SIG-M5 treated with dmso at 0.1 percent for 504 hours (cell line): Measurements from ENCODE around the gene LAGE3.
A peak's percentile ranks its signal among the peaks of the same experiment; 100 is the strongest.

Experiments used
- DNase-seq: peaks from one replicate; lab custom pipeline; 2025; ENCODE audit not compliant: unreplicated experiment; lab: John Stamatoyannopoulos, UW

LAGE3 gene

DNA sequence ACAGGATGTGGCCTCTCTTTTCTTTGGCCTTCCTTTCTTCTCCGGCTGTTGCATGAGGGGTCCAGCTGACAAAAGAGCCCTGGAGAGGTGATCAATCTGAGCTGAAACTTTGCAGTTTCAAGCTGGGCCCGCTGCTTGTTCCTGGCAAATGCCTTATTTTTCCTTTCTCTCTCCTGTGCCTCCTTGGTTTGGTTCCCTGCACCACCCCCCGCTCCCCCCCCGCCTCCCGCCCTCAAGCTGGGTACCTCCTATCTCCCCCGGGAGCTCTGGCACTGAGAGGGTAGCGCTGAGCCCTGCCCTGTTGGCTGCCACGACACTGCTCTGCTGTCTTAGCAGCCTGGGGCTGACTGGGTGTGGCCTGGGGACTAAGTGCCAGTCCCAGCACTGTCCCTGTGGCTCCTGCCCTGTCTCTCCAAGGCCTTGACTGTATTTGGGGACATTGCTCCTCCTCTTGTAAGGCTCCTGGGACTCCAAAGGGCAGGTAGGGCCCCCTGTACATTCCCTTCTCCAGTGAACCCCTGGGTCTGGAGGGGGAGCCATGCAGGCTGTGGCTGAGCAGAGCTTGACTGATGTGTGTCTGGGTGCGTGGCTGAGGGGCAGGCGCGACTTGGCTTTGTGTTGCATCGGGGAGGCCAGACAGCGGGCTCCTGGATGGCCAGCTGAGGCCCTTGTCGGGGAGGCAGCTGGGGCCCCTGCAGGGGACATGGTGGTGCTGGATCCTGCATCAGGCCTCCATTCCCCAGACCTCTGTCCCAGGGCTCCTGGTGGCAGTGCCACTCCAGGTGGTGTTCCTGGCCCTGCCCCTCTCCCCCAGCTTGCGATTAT, 19.9 kb downstream of the LAGE3 start:
- peak; percentile 21 for DNase-seq

DNA sequence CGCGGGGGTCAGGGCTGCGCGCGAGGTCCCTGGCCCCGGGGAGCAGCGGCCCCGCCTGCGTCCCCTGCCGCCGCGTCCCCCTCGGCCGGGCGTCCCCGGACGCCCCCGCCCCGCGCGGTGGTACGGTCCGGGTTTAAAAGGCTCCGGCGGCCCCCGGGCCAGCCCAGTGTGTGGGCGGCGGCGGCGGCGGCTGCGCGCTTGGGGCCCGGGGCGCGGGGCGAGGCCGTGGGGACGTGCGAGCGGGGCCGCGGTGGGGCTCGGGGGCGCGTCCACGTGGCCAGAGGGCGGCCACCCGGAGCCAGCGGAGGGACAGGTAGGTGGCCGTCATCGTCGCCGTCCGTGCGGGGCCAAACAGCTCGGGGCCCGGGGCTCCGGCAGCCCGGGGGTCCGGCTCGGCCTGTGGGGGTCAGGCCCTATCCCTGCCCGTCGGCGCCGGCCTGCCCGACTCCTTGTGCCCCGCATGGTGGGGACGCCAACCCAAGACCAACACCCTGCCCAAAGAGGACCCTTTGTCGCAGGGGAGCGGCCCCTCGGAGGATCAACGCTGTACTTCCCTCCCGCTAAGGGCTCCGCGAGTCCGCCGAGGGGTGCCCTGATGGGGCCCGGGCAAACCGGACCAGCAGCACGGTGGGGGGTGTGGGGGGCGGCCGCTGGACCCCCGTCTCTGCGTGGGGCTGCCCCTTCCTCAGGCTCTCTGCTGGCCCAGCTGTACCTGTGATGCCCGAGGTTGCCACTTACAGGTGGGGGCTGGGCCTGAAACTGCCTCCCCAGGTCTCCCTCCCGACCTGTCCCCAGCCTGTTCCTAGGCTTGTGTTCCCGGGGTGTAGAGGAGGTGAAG, 20.7 kb downstream of the LAGE3 start, which contains the start of gene PLXNA3:
Gene PLXNA3, plus strand, starts transcription at position 166 of the 838 bp plus-strand sequence. CDS start 1,903 bp downstream, outside the sequence.
- no peak for DNase-seq

DNA sequence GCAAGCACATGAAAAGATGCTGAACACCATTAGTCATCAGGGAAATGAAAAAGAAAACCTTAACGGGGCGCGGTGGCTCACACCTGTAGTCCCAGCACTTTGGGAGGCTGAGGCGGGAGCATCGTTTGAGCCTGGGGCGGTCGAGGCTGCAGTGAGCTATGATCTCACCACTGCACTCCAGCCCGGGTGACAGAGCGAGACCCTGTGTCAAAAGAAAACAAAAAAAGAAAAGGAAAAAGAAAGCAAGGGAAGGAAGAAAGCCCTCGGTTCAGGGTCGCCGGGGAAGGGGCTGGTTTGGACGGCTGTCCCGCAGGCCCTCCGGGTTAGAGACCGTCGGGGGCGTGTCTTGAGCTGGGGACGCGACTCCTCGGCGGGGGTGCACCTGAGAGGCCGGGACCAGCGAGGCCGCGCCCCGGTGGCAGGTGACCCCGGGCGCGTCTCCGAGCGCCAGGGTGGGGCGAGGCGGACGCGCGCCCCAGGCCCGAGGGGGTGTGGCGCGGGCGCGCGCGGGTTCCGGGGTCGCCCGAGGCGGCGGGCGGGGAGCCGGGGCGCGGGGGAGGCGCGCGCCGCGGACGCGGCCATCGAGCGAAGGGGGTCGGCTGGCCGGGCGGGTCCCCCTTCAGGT, 21.5 kb downstream of the LAGE3 start:
- DNase-seq = peak; percentile 7

DNA sequence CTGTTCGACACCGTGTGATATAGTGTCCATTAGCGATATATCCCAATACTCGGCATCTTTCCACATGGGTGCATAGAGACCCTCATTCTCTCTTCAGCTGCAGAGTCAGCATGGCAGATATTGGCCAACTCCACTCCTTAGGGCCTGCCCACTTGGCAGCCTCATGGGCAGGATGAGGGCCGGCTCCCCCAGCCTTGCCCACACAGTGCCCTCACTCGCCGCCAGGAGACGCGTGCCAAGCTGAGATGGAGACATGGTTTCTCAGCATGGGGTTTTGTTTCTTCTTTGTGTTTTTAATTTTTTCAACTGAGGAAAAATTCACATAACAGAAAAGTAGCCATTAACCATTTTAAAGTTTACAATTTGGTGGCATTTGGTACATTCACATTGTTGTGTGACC, 26.3 kb downstream of the LAGE3 start:
- DNase-seq = no peak

DNA sequence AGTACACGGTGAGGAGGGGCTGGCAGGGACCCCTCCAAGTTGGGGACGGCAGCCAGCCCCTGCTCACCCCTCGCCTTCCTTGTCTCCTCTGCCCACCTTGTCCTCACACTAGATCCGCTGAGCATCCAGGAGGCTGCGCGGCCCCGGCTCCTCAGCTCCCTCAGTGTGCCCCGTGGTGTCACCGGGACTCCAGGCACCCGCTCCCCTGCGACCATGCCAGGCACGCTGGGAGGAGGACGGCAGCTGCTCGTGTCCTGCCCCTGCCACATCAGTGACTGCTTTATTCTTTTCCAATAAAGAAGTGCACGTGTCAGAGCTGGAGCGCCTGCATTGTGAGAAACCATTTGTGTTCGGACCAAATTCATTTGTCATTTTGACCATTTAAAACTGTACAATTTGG, 28.8 kb downstream of the LAGE3 start:
- no peak for DNase-seq

DNA sequence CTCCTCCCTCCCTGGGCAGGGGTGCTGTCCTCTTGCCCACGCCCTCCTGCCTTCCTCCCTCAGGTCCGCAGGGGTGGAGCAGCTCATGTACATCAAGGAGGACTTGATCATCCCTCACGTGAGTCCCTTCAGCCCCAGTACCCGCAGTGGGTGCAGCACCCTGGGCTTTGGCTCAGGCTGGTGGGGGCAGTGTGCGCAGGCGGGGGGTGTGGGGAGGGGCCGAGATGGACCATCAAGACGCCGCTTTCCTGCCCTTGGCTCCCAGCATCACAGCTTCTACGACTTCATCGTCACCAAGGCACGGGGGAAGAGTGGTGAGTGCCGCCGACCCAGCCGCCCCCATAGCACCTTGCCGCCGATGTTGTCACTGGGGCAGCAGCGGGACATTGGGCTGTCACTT, 29.5 kb downstream of the LAGE3 start:
- DNase-seq = no peak

DNA sequence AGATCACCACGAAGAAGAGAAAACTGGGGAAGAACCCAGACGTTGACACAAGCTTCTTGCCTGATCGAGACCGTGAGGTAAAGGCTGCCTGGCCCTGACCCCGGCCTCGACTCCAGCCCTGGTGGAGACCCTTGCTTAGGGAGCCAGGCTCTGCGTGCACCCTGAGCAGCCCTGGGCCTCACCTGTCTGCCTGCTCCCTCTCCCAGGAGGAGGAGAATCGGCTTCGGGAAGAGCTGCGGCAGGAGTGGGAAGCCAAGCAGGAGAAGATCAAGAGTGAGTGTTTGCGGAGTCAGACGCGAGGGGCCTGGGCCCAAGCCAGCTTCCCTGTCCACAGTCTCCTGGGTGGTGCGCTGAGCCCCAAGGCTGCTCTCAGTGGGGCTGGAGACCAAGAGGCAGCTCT, 30.6 kb downstream of the LAGE3 start:
- DNase-seq = no peak

DNA sequence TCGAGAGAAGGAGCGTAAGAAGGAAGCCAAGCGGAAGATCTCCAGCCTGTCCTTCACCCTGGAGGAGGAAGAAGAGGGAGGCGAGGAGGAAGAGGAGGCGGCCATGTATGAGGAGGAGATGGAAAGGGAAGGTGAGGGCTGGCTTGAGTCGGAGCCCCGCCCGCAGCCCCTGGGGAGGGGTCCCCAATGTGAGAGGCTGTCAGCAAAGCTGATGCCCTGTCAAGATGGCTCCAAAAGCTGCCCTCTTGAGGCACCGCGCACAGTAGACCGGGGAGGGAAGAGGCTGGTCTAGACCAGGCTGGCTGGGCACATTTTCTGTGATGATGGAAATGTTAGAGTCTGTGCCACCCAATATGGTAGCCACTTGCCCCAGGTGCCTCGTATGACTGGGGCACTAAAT, 32.7 kb downstream of the LAGE3 start:
- no peak for DNase-seq

DNA sequence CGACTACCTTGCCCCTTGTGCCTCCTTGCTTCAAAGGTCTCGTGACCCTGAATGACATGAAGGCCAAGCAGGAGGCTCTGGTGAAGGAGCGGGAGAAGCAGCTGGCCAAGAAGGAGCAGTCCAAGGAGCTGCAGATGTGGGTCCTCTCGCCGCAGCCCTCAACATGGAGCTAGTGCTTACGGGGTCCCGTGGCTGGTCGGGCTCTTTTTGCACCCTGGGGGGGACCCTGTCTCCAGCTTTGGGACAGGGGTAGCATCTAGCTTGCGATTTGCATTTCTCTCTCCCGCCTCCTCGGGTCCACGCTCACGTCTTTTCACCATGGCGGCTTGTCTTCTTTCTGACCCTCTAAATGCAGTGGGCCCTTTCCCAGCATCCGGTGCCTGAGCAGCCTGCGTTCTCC, 33.3 kb downstream of the LAGE3 start:
- no peak for DNase-seq

DNA sequence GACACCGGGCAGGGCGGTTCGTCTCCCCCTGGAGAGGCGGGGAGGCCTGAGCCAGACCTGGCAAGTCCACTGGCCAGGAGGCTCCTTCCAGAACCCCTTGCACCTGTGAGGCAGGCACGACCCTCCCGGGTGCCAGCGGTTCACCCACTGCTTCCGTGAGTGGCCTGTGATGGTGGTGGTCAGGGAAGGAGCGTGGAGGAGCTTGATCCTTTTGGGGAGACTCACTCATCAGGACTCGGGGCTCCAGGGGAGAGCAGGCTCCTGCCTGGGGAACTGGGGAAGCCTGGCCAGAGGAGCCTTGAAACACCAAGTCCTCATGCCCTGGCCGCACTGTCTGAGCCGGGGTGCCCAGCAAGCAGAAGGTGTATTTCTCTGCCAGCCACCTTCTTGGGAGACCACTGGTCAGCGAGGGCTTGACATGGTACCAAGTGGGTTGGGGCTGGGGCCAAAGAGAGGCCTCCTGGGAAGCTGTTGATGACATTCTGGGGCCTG, 34.3 kb downstream of the LAGE3 start:
- no peak for DNase-seq

DNA sequence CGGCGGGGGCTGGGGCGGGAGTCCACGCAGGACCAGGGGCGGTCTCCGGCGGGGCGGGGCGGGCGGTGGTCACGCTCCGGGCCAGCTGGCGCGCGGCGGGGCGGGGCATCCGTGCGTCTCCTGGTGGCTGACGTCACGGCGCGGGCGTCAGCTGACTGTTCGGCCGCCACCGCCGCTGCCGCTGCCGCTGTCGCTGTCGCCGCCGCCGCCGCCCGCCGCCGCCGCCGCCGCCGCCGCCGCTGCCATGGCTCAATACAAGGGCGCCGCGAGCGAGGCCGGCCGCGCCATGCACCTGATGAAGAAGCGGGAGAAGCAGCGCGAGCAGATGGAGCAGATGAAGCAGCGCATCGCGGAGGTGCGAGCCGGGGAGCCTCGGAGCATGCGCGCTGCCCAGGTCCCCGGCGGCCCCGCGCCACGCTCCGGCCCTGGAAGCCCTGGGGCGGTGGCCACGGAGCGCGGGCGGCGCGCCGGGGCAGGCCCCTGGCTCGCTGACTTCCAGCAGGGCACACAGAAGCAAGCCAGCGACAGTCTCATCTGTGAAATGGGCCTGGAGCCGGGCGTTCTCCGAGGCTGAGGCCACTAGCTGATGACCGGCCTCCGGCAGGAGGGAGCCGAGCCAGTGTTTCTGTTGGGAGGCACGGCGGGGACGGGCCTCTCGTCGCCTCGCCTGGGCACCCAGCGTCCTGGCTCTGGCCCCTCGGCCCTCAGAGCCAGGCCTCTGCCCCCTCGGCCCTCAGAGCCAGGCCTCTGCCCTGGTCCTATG, 34.9 kb downstream of the LAGE3 start, which contains the start of gene FAM50A:
Gene FAM50A, plus strand, starts transcription at position 150 of the 763 bp plus-strand sequence. Its CDS starts 95 bp downstream, at position 245.
- peak; percentile 51 for DNase-seq

DNA sequence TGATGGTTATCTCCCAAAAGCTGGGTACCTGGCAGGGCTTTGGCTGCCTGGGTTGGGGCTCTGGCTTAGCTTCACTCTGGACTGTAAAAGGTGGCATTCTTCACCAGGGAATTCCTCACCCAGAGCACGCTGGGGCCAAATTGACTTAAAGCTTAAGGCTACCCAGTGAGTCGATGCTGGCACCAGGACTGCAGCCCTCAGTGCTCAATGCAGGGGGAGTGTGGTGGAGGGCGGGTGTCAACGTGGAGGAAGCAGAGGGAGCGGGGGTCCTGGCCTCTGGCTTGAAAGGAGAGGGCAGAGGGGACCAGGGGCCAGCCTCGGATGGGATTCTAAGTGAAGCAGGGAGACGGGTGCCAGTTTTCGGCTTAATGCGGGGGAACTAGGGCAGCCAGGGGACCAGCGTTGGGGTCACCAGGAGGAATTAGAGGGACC, 35.6 kb downstream of the LAGE3 start:
- no peak for DNase-seq

DNA sequence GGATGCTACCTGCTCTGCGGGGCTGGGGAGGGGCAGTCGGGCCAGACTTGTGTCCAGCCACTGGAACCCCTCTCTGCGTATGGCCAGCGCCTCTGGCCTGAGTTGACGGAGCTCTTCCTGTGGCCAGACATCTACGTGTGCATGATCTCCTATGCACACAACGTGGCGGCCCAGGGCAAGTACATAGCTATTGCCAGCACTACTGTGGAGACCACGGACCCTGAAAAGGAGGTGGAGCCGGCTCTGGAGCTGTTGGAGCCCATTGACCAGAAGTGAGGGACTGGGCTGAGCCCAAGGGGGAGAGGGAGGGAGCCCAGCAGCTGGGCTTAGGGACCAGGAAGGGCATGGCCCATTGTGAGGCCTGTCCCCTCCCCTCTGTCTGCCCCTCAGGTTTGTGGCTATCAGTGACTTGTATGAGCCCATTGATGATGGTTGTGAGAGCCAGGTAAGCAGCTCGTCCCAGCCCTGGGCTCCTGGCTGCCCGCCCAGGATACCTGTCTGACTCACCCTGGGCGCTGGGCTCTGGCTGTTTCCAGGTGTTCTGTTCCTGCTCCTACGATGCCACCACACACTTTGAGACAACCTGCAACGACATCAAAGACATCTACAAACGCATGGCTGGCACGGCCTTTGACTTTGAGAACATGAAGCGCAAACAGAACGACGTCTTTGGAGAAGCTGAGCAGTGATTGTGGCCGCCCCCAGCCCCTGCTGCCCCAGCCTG, 36.9 kb downstream of the LAGE3 start:
- no peak for DNase-seq

DNA sequence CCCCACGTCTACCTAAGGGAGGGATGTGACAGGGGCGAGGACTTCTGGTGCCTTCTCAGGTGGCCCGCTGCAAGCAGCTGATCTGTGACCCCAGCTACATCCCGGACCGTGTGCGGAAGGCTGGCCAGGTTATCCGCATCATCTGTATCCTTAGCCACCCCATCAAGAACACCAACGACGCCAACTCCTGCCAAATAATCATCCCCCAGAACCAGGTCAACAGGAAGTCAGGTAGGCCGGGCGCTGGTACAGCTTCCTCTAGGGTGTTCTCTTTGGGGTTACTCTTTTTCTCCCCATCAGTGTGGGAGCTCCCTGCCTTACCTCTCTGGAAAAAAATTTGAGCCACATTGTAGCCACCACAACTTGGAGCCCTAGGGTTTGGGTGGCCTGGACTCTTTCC, 37.5 kb downstream of the LAGE3 start:
- no peak for DNase-seq

DNA sequence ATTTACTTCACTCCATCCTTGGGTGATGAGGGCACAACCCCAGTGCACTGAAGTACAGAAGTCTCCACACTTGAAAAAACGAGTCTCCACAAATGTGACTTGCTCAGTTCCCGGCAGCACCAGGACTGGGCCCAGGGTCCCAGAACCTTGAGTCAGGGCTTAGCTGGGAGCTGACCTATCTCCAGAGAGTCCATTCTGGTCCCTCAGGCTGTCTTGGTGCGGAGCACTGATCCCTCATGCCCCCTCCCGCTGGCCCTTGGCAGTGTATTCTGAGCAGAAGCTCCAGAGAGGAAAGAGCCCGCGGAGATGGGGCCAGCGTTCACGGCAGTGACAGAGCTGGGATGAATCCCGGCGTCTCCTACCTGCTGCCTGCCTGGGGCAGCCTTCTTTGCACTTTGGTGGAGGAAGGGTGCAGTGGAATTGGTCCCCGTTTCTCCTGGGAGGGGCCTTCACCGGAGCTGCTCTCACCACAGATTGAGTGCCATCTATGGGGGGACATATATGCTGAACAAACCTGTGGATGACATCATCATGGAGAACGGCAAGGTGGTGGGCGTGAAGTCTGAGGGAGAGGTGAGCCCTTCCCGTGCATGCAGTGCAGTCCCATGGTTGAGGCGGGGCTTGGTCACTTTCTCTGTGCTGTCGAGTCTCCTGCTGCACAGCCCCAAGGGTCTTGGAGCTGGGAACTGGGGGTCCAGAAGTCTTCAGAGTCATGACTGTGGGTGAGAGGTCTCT, 38.3 kb downstream of the LAGE3 start:
- no peak for DNase-seq

DNA sequence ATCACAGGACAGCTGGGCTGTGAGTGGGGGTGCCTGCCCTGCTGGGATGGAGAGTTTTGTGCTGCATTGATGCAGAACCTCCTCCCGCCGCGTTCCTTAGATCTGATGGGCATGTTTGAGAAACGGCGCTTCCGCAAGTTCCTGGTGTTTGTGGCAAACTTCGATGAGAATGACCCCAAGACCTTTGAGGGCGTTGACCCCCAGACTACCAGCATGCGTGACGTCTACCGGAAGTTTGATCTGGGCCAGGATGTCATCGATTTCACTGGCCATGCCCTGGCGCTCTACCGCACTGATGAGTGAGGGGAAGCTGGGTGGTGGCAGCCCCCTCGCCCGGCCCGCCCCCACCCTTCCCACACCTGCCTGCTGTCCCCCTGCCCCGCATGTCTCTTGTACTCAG, 39.2 kb downstream of the LAGE3 start:
- DNase-seq = no peak

DNA sequence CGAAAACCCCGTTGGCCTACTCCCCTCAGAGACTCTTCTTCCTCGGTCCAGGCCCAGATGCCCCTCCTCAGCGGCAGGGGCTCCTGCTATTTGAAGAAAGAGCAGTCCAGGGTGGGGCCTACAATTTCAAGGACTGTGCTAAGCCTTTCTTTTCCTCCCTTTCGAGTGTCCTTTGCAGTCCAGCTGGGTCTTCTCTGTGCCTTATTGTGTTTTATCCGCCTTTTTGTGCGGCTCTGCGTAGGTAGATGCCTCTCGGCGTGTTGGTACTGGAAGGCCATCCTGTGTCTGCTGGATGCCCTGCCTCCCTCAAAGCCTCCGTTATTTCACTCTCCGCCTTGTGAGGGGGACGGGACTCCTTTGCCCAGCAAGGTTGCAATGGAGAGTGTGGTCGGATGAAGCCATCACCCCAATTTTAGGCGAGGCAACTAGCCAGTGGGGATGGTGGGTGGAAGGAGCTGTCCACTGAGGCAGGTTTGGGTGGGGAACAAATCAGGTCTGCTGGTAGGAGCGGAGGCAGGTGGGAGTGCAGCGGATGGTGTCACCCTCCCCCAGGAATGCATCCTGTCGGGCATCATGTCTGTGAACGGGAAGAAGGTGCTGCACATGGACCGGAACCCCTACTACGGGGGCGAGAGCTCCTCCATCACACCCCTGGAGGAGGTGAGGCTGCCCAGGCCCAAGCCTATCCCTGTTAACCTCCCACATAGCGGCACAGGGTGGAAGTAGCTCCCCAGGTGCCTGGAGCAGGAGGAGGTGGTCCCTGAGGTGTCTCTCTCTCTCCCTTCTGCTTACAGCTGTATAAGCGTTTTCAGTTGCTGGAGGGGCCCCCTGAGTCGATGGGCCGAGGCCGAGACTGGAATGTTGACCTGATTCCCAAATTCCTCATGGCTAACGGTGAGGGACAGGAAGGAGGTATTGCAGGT, 40.8 kb downstream of the LAGE3 start:
- no peak for DNase-seq
